Activated CD8-positive, alpha-beta T cell treated with anti-CD3 and anti-CD28 coated beads for 36 hours (primary cell): ENCODE data around the gene B4GALT5. TPM values are rescaled to one million over a fixed set of nuclear protein-coding genes. Genes with fewer than 3 reads are reported as not detected.

Experiments used
- ATAC-seq: fragments of 200-7000 bp; cut with Tn5 transposase; one replicate; pipeline ENCODE4 v1.10.0; 2021; ENCODE audit warnings: mild to moderate bottlenecking, moderate library complexity
- CTCF ChIA-PET: fragments of 350-600 bp; sonication (Branson Sonifier 250); formaldehyde crosslinking; loops from one replicate; lab custom pipeline; 2021; ENCODE audit warnings: antibody characterized with exemption; lab: Charles Lee
- POLR2A ChIA-PET: fragments of 350-600 bp; sonication (Branson Sonifier 250); formaldehyde crosslinking; loops from one replicate; lab custom pipeline; 2021; ENCODE audit warnings: antibody characterized with exemption; lab: Charles Lee
- DNase-seq: peaks from one replicate; pipeline ENCODE4 v3.0.0-alpha.2; 2020
- H3K27ac Mint-ChIP-seq: one replicate; pipeline ENCODE4 v1.8.0; 2021; ENCODE audit warnings: mild to moderate bottlenecking, mixed read lengths
- H3K27me3 Mint-ChIP-seq: one replicate; pipeline ENCODE4 v1.8.0; 2021; ENCODE audit warnings: mixed read lengths
- H3K36me3 Mint-ChIP-seq: one replicate; pipeline ENCODE4 v1.8.0; 2021; ENCODE audit warnings: low read depth, mixed read lengths
- H3K4me1 Mint-ChIP-seq: one replicate; pipeline ENCODE4 v1.8.0; 2021; ENCODE audit warnings: low read depth, mixed read lengths
- H3K4me3 Mint-ChIP-seq: one replicate; pipeline ENCODE4 v1.8.0; 2021; ENCODE audit warnings: mild to moderate bottlenecking, moderate library complexity, mixed read lengths
- H3K9me3 Mint-ChIP-seq: one replicate; pipeline ENCODE4 v1.8.0; 2021; ENCODE audit warnings: mixed read lengths
- intact Hi-C: fragments of 100-400 bp; cut with micrococcal nuclease; formaldehyde crosslinking; loops from one replicate; pipeline ENCODE4 v1.10.0; 2022
- total RNA-seq, 2 experiments: library from RNA; stranded (reverse); gene quantifications; one replicate each; pipeline ENCODE4 v1.2.3, GENCODE V29; 2021
- TF ChIP-seq, protein P1 (sequence below): fragments of 200-600 bp; IDR thresholded peaks from one replicate; pipeline ENCODE4 v1.8.0; 2022; ENCODE audit warnings: antibody characterized with exemption, mild to moderate bottlenecking

Gene B4GALT5
- total RNA-seq, 2 experiments from 2014 or later: 16.5 to 16.8 TPM

GRCh38 chr20:49682798-49683197 lies 30.9 kb downstream of the B4GALT5 start:
- TF ChIP-seq, protein P1, sequence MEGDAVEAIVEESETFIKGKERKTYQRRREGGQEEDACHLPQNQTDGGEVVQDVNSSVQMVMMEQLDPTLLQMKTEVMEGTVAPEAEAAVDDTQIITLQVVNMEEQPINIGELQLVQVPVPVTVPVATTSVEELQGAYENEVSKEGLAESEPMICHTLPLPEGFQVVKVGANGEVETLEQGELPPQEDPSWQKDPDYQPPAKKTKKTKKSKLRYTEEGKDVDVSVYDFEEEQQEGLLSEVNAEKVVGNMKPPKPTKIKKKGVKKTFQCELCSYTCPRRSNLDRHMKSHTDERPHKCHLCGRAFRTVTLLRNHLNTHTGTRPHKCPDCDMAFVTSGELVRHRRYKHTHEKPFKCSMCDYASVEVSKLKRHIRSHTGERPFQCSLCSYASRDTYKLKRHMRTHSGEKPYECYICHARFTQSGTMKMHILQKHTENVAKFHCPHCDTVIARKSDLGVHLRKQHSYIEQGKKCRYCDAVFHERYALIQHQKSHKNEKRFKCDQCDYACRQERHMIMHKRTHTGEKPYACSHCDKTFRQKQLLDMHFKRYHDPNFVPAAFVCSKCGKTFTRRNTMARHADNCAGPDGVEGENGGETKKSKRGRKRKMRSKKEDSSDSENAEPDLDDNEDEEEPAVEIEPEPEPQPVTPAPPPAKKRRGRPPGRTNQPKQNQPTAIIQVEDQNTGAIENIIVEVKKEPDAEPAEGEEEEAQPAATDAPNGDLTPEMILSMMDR: no peak
- H3K4me3 Mint-ChIP-seq: no peak overlapping the region
- no peaks in the 10 kb centered on the region for H3K9me3 Mint-ChIP-seq
- intact Hi-C loops: no loop called here
- DNase-seq (no peak), ATAC-seq (no peak)
- H3K27me3 Mint-ChIP-seq: no peaks in the 10 kb centered on the region
- CTCF ChIA-PET: no interaction called here
- H3K4me1 Mint-ChIP-seq: peaks cover 44% of the 10 kb centered on the region
- H3K36me3 Mint-ChIP-seq: peaks cover 10% of the 10 kb centered on the region
- no peak overlapping the region for H3K27ac Mint-ChIP-seq
- POLR2A ChIA-PET: interaction anchor here (0.9 to 1.1 kb wide), 3 partner anchors 10 to 21 kb away, joined by 3 read pairs; no protein-coding TSS in a partner anchor

DNA sequence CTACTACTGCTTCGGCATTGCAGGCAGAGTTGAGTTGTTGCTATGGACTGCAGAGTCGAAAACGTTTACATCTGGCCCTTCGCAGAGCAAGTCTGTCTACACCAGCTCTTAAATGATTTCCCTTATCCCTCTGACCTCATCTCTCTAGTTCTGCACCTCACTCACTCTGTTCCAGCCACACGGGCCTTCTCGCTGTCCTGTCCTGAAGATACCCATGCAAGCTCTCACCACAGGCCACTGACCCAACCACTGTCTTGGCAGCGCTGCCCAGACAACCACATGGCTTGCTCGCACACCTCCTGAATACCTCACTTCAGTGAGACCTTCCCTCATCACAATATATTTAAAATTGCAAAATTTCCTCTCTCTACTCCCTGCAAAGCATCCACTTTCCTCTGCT lies 31.4 kb downstream of the B4GALT5 start:
- Mint-ChIP-seq H3K4me3 (no peak overlapping the region), H3K27me3 (no peaks in the 10 kb centered on the region), H3K36me3 (peaks cover 10% of the 10 kb centered on the region), H3K4me1 (peaks cover 47% of the 10 kb centered on the region), H3K9me3 (no peaks in the 10 kb centered on the region), H3K27ac (peak overlapping the region; percentile 35)
- POLR2A ChIA-PET: interaction anchor here (1.0 to 1.1 kb wide), 2 partner anchors 11 to 21 kb away, joined by 3 read pairs; no protein-coding TSS in a partner anchor
- intact Hi-C loops: no loop called here
- no peak for ATAC-seq
- TF ChIP-seq, protein P1: no peak
- CTCF ChIA-PET: interaction anchor here (0.8 kb wide), 1 partner anchor 15 kb away, joined by 3 read pairs; no protein-coding TSS in a partner anchor
- no peak for DNase-seq

- CTCF ChIA-PET: interaction anchor here (0.8 kb wide), 1 partner anchor 15 kb away, joined by 3 read pairs; no protein-coding TSS in a partner anchor
- peaks cover 10% of the 10 kb centered on the region for H3K36me3 Mint-ChIP-seq
- TF ChIP-seq, protein P1: no peak
- H3K27ac Mint-ChIP-seq: no peak overlapping the region
- intact Hi-C loops: no loop called here
- no peak for ATAC-seq
- no peaks in the 10 kb centered on the region for H3K9me3 Mint-ChIP-seq
- POLR2A ChIA-PET: interaction anchor here (1.0 to 1.1 kb wide), 2 partner anchors 11 to 20 kb away, joined by 3 read pairs; no protein-coding TSS in a partner anchor
- peaks cover 51% of the 10 kb centered on the region for H3K4me1 Mint-ChIP-seq
- DNase-seq: no peak
- no peak overlapping the region for H3K4me3 Mint-ChIP-seq
- H3K27me3 Mint-ChIP-seq: no peaks in the 10 kb centered on the region
Measured at GRCh38 chr20:49681850-49682216, 31.8 kb downstream of the B4GALT5 start.

DNA sequence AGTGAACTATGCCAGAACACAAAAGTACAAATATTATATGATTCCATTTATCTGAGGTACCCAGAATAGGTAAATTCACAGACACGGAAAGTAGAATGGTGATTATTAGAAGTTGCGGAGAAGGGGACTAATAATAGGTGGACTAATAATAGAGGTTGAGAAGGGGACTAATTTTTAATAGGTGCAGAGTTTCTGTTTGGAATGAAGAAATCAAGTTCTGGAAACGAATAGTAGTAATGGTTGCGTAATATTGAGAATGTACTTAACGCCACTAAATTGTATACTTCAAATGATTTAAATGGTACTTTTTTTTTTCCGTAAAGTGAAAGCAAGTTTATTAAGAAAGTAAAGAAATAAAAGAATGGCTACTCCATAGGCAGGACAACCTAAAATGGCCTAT lies 33.2 kb downstream of the B4GALT5 start:
- DNase-seq: no peak
- intact Hi-C loops: no loop called here
- ATAC-seq: no peak
- H3K9me3 Mint-ChIP-seq: no peaks in the 10 kb centered on the region
- peaks cover 10% of the 10 kb centered on the region for H3K36me3 Mint-ChIP-seq
- peaks cover 55% of the 10 kb centered on the region for H3K4me1 Mint-ChIP-seq
- ChIA-PET CTCF (interaction anchor here (1.2 to 3.2 kb wide), 3 partner anchors 9 to 35 kb away, joined by 3 to 9 read pairs (median 4); no protein-coding TSS in a partner anchor), POLR2A (interaction anchor here (0.6 to 2.4 kb wide), 2 partner anchors 11 to 123 kb away, joined by 3 to 26 read pairs; no protein-coding TSS in a partner anchor)
- H3K4me3 Mint-ChIP-seq: no peak overlapping the region
- TF ChIP-seq, protein P1: no peak
- H3K27ac Mint-ChIP-seq: no peak overlapping the region
- H3K27me3 Mint-ChIP-seq: no peaks in the 10 kb centered on the region

GRCh38 chr20:49679634-49680033 lies 34.0 kb downstream of the B4GALT5 start:
- Mint-ChIP-seq H3K4me3 (no peak overlapping the region), H3K9me3 (no peaks in the 10 kb centered on the region), H3K27me3 (no peaks in the 10 kb centered on the region), H3K27ac (peak overlapping the region; percentile 11), H3K36me3 (peaks cover 10% of the 10 kb centered on the region), H3K4me1 (peaks cover 58% of the 10 kb centered on the region)
- TF ChIP-seq, protein P1: no peak
- intact Hi-C loops: no loop called here
- DNase-seq (no peak), ATAC-seq (no peak)
- POLR2A ChIA-PET: interaction anchor here (1.0 to 2.4 kb wide), 3 partner anchors 10 to 213 kb away, joined by 3 to 26 read pairs (median 5); no protein-coding TSS in a partner anchor
- CTCF ChIA-PET: interaction anchor here (1.2 to 3.2 kb wide), 4 partner anchors 9 to 137 kb away, joined by 3 to 9 read pairs (median 4); no protein-coding TSS in a partner anchor
